Activated CD4-positive, alpha-beta T cell treated with anti-CD3 and anti-CD28 coated beads for 1 hour (primary cell): ENCODE data around the gene MAGI1.

ENCODE experiments used
- DNase-seq: peaks from one replicate; pipeline ENCODE4 v3.0.0-alpha.2; 2020

The MAGI1 gene

DNA sequence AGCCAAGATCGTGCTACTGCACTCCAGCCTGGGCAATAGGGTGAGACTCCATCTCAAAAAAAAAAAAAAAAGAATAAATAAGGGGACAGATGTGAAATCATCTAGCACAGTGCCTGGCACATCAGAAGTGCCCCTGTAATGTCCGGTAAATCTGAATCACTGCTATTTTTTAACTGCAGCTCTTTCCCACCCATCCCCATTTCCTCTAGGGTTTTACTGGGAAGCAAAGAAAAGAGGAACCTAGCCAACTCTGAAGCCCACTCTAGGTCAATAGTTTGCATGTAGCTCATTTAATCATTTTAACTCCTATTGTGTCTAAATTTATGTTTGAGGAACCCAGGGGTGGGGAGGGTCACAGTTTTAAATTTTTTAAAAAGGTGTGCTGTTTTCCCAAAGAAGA is 26.0 kb downstream of the MAGI1 start:
- DNase-seq: no peak

DNA sequence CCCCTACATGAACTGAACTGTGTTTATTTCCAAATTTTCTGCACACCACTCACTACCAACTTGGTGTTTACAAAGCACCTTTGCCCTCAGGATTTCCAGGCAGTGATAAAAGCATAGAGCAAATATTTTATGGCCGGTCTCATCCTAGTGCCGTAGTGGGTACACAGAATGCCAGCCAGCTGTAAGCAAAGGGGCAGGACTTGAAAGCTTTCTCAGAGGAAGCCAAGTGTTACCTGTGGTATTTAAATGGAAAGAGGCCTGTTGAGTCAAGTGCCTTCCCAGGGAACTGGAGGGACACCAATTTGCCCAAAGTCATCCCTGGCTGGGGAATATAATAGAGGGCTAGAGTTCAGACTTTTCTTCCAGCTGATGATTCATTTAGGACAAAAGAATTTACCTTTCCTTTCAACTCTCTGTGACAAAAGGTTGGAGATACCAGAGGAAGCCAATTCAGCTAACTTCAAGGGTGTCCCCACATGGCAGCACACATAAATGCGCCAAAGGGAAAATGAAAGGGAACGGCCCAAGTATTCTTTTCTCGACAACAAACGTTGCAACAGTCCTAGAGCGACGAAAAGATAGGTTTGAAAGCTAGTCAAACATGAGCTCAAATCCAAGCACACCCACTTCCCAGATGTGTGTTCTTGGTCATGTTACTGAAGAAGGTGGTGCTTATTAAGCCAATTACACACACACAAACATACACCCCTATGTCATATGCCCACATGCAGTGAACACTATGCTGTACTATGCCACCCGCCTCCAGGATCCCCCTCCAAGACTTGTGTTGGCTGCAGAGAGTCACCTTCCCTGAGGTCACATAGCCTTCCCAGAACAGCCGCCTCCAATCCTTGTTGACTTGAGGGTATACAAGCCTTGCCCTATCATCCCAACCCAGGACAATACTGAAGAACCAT is 27.7 kb downstream of the MAGI1 start:
- no peak for DNase-seq

DNA sequence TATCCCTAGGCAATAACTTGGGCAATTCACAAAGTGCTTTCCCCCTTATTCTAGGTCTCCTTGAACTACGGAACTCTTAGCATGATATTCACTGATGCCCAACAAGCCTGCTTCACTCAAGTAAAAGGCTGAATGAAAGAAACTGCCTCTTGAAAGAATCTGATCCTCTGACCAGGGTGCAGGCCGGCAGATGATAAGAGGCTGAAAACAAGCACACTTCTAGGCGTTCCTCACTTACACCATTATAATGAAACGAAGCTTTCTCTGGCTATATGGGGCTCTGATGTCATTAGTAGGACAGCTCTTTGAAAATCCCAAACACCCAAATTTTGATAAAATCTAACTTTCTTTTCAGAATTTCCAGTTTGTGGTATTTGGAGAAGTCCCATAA is 28.4 kb downstream of the MAGI1 start:
- DNase-seq: no peak

DNA sequence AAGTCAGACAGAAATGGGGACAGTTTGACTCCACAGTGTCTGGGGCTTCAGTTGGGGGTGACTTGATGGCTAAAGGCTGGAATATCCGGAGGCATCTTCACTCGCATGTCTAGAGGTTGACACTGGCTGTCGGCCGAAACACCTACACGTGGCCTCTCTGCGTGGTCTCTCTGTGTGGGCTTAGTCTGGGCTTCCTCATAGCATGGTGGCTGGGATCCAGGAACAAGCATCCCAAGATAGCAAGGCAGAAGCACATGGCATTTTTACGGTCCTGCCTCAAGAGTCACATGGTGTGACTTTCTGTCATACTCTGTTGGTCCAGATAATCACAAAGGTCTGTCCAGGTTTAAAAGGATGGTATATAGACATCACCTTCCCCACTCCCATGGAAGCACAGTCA is 34.5 kb downstream of the MAGI1 start:
- DNase-seq: no peak

DNA sequence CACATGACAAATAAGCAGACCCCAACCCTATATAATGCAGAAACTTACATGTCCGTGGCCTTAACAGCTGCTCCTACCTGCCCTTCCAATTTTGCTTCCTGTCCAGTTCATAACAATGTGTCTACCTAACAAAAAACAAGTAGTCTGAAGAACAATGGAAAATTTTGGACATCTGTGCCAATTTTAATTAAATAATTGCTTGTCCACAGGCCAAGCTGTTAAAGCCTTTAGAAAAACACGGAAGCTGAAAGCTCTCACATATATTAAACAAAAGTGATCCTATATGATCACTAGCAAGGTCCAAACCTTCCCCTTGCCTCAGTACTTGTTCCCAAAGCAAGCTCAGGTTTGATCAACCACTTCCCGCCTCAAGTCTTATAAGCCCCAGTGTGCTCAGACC is 37.1 kb downstream of the MAGI1 start:
- no peak for DNase-seq

DNA sequence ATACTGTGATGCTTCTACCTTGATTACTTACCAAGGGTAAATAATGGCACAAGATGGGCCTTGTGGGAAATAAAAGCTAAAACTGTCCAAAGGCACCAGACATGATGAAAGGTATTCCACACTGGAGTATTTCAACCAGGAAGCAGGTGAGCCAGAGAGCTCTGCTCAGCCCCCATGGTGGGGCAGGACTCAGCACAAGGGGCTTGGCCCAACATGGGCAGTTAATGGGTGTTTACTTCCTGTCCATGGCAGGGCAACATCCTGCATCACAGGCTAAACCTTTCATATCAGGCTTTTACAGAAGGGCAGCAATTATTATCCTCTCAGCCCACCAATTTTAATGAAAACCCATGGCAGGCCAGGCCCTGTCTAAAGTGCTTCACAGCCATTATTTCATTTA is 38.2 kb downstream of the MAGI1 start:
- DNase-seq: no peak

DNA sequence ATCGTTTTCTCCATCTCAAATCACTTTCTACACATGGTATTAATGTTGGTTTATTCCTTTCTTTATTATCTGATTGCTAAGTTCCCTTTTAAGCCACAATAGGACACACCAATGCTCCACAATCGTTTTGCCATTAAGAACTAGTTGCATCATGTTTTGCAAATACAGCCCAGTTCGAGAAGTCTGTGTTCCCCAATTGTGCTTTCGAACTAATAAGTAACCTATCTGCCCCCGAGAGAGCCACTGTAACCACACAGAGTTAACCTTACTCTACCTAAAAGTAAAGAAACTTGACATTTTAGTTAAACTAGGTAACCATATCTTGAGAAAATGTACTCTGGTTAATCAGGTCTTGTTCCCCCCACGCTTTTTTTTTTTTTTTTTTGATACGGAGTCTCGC is 39.1 kb downstream of the MAGI1 start:
- no peak for DNase-seq

DNA sequence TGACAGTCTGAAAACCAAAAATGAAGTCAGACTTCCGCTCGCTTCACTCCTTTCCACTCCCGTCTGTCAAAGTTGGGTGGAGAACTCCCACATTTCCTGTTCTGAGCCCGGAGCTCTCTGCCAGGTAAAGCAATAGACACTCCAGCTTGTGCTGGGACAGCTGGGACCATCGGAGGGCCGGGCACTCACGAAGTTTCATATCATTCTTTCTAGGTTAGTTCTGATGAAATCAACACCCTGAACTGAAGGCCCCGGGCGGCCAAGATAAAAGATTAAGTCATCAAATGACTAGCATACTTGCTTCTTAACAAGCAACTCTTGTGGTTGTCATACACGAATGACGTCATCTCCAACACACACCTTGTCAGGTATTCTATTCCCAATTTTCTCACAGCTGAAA is 42.1 kb downstream of the MAGI1 start:
- no peak for DNase-seq

DNA sequence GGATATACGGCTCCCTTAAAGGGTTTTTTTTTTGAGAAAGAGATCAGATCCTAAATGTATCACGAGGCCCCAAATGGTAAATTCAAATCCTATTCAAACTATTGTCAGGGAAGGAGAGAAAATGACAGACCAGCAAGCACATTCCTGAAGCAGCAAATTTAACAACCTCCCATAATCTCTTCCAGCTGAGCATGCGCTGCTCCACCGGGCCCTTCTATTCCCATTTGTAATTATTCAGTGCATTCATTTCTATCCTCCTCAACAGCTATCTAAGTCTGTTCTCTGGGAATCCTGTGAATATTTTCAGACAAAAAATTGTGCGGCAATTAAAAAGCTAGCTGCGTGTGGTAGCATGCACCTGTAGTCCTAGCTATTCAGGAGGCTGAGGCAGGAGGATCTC is 43.2 kb downstream of the MAGI1 start:
- no peak for DNase-seq

DNA sequence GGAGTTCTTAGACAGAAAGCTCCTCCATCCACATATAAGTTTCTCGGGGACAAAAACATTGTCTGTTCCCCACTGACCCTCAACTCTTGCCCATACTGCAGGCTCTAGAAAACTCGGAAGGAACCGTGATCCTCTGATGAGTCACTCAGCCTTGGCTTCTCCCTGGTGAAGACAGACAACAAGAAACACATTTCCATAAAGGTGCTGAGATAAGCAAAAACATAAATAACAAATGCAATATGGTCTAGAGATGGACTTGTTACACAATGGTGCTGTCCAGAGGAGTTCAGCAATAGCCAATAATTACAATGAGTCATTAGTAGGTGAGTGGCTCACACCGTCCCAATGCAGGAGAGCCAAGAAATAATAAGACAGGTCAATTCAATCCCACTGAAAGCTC is 43.7 kb downstream of the MAGI1 start:
- DNase-seq: no peak

DNA sequence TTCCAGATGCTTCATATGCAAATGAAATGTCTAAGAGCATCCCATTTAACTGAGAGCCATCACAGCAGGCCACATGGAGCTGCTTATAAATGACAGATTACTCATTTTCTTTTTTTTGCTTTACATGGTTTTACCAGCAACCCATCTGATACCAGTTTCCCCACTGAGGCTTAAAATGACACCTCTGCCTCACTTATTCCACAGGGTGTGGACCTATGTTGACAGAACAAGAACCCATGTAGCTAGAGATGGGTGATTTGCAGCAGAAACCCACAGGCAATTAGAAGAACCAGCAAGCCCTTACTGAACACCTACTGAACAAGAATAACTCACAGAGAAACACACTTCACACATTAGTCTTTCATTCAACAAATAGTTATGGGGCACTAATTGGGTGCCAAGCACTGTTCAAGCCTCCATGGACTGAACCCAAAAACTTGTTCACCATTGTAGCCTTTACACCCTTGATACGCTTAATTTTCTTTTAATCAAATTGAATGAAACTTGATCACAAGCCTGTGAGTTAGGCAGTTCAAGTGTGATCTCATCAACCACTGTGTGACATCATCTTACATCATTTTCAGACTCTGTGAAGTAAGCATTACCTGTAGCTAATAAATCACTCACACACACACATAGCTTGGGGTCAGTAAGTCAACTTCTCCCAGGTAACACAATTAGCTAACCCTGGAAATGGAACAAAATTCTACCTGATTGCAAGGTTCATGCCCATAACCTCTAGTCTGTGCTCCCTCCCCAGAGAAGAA is 45.4 kb downstream of the MAGI1 start:
- DNase-seq: no peak

DNA sequence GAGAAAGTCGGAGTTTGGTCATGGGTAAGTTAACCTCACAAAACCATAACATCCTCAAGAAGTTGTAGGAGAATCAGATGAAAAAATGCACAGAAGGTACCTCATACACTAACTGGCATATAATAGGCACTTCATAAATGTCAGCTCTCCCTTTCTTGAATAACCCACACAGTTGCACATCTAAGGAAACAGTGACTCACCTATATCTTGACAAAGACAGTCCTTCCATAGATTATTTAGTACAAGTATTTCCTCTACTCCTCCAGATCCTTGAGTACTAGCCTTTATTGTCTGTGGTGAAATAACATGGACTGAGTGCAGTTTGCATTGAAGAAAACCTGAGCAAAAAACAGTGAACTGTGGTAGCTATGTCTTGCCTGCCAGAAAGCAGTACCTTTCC is 46.6 kb downstream of the MAGI1 start:
- no peak for DNase-seq

DNA sequence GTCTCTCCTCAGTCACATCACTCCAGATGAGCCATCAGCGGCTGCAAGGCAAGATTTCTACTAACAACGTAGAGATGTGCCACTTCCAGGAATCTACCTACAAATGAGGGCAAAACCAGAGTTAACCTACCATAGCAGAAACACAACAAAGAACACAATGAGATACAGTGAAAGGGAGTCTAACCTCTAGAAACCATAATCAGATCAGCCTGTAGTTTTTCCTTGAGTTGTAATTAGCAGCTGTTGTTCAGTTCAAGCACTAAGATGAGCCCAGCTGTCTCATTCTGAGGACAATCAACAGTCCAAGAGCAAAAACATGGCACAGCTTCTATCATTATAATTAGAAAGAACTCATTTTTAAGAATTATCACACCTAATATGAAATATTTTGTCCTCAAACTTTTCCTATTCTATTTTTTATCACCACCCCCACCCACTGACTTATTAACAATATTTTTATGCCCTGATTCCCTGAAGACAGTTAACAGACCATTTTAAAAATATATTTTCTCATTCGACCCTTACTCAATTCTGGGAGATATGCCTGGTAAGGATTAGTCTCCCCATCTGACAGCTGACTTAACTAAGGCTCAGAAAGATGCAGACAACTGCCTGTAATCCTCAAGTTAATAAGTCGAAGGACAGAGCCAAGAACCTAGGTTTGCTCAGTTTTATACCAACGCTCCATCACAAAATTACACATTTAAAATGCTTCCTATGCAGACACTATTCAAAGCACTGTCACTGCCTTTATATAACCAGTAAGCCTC is 50.1 kb downstream of the MAGI1 start:
- no peak for DNase-seq

DNA sequence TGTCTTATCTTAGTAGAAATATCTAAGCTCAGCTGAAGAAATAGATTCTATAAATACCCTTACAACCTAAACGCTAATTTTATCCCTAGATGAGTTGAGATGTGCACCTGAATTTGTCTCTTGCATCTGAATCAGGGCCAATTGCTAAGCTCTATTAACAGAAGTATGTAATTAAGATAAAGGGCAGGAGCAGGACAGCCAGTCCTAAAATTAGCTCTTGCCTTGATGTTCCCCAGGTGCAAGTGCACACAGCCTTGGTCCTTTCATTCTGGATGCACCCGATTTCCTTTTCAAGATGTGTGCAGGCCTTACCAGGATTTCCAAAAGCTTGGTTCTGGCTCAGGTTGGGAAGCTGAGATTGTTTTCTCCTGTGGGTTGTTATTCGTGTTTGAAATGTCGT is 52.4 kb downstream of the MAGI1 start:
- no peak for DNase-seq

DNA sequence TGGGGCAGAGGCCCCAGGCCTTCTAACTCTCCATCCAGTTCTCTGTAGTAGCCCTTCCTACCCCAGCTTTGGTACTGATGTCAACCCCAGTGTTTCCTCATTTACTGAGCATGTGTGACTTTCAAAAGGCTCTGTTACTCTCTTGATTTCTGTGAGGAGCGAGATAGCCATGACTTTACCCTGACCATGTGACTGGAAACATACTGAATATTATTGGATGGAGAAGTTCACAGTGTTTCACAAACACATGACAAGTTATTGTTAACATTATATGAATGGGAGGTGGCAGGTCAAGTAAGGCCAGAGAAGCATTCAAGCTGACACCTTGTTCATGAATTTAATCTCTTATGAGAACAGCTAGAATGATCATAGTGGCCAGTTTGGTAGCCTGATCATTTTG is 53.7 kb downstream of the MAGI1 start:
- no peak for DNase-seq

DNA sequence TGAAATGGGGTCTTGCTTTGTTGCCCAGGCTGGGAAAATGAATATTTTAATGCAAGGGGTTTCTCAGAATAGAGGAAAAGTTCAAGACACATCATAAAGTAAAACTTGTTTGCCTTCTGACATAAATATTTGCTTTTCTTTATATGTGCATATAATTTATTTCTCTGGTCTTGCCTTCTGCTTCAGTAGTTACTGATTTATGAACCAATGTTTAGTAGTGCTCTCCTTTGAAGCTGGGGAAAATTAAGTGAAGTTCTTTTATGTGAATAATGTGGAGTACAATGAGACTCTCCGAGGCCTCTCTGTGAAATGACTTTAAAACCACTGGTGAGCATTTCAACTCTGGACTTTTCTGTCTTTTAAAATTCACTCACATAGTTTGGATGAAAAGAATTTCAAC is 55.6 kb downstream of the MAGI1 start:
- no peak for DNase-seq

DNA sequence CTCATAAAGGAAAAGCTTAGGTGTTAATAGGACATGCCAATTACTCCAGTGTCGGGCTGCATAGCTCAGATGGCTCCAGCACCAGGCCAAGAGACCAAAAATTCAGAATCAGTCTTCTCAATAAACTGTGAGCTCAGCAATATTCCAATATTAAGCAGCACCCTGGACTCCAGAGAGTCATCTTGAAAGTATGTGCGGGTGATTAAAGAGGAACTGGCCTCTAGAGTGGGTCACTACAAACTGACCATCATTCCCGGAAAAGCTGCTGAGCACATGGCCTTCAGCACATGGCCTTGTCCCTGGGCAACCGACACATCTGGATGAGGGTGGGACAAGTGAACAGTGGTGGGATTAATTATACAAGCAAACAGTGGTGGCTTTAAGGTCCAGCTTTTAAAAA is 59.0 kb downstream of the MAGI1 start:
- DNase-seq: no peak

DNA sequence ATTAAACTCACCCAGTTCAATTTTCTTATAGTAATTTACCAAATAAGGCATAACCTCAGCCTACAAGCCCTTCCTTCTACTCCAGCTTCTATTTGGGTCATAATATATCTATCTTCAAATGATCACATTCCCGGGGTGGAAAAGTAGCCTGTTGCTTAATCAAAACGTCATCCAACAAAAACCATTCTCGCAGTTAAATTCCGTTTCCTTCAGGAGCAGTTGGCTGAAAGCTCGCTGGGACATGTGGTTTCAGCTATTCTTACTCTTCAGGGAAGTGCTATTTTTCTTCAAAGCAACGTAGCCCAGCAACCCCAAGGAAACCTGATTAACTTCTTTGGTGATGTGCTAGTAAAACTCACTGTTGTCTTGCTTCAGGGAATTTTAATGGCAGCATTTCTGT is 59.6 kb downstream of the MAGI1 start:
- DNase-seq: no peak

DNA sequence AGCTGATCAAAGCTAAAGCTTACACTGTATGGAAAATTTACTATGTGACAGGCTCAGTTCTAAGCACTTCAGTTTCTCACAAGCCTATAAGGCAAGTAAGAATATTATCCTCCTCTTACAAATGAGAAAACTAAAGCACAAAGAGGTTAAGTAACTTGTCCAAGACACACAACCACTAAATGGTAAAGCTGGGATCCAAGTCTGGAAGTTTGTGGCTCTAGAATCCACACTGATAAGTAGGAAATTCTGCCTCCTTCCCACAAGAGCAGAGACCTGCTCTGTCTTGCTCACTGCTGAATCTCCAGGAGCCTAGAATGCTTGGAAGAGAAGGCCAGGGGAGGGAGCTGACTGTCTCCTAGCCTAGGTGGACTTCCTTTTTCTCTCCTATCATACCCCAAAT is 60.6 kb downstream of the MAGI1 start:
- no peak for DNase-seq

DNA sequence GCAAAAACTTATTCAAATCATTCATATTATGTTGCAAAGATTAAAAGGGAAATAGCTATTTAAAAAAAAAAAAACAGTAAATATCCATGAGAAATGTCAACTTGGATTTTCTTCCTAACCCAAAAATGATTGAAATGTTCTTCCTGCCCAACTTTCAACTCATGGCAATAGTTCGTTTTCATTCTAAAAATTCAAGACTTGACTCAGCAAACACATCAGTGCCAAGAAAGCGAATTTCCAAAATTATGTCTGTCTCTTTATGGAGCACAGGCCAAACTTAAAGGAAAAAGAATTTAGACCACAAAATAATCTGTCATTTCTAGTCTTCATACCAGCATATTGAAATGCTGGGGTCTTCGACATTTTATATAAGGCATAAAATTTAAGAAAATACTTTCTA is 63.7 kb downstream of the MAGI1 start:
- no peak for DNase-seq

DNA sequence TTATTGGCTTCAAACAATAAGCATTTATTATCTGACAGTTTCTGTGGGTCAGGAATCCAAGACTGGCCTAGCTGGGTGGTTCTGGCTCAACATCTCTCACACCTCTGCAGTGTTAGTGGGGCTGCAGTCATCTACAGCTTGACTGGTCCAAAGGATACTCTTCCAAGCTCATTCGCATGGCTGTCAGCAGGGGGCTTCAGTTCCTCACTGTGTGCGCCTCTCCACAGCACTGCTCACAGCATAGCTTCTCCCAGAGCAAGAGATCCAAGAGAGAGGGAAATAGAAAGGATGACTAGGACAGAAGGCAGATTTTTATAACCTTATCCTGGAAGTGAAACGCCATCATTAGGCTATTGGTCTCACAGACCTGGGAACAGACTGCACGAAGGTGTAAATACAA is 64.2 kb downstream of the MAGI1 start:
- no peak for DNase-seq

DNA sequence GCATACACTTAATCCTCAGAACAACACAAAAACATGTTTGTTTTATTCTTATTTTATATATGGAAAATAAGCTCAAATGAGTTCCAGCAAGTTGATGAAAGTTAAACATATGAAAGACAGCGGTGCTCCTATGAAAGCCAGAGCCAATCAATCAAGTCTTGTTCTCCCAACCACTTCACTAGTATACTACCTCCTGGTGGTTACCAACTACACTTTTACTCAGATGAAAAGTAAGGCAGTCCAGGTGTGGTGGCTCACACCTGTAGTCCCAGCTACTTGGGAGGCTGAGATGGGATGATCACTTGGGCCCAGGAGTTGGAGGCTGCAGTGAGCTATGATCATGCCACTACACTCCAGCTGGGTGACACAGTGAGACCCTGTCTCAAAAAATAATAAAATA is 66.0 kb downstream of the MAGI1 start:
- DNase-seq: no peak
